NCI-H82 (cell line): ENCODE results near the gene STOM.
A peak's percentile ranks its signal among the peaks of the same experiment; 100 is the strongest.
"Not testable (repeated sequence)": the region's sequence is repeated elsewhere in the genome, so short reads cannot be mapped to it uniquely, and the experiment has no call there.

ENCODE experiments used
- DNase-seq: peaks from one replicate; lab custom pipeline; 2025; lab: John Stamatoyannopoulos, UW

The STOM gene

GRCh38 chr9:121369595-121370265 lies at the start of gene STOM:
Gene STOM (minus strand): TSS chr9:121370250. CDS start chr9:121370187, 63 bp downstream.
- peak; percentile 49 for DNase-seq

- no peak for DNase-seq
These were observed 41.9 kb upstream of the STOM start for GRCh38 chr9:121411993-121412392.

GRCh38 chr9:121405899-121406298 lies 35.8 kb upstream of the STOM start:
- DNase-seq = no peak

GRCh38 chr9:121404906-121405305 lies 34.9 kb upstream of the STOM start:
- DNase-seq = no peak

GRCh38 chr9:121399883-121400607 lies 30.0 kb upstream of the STOM start:
- peak; percentile 82 for DNase-seq

GRCh38 chr9:121399126-121399882 lies 29.3 kb upstream of the STOM start:
- peak; percentile 55 for DNase-seq

- no peak for DNase-seq
These were observed 28.3 kb upstream of the STOM start for GRCh38 chr9:121398374-121398773.

GRCh38 chr9:121397277-121397676 lies 27.2 kb upstream of the STOM start:
- DNase-seq = not testable (repeated sequence)

- no peak for DNase-seq
These were observed 25.5 kb upstream of the STOM start for GRCh38 chr9:121395558-121395957.

GRCh38 chr9:121394292-121394691 lies 24.2 kb upstream of the STOM start:
- no peak for DNase-seq

- no peak for DNase-seq
These were observed 23.3 kb upstream of the STOM start for GRCh38 chr9:121393318-121393717.

- DNase-seq = no peak
These were observed 20.3 kb upstream of the STOM start for GRCh38 chr9:121390372-121390771.

- DNase-seq = no peak
These were observed 18.3 kb upstream of the STOM start for GRCh38 chr9:121388140-121388905.

- DNase-seq = no peak
These were observed 16.6 kb upstream of the STOM start for GRCh38 chr9:121386442-121387175.

- DNase-seq = peak; percentile 6
These were observed 13.7 kb upstream of the STOM start for GRCh38 chr9:121383715-121384114.

GRCh38 chr9:121380846-121381245 lies 10.8 kb upstream of the STOM start:
- no peak for DNase-seq

- no peak for DNase-seq
These were observed 6.3 kb upstream of the STOM start for GRCh38 chr9:121376214-121376830.

GRCh38 chr9:121373011-121373729 lies 3.1 kb upstream of the STOM start:
- no peak for DNase-seq

GRCh38 chr9:121372239-121373010 lies 2.4 kb upstream of the STOM start:
- DNase-seq = no peak
